Neutrophil (primary cell): ENCODE measurements around the gene ZNF804B.

ENCODE experiments used
- H3K27ac ChIP-seq: fragments of 200-600 bp; sonication (generic); 2 replicates; pipeline ENCODE4 v1.5.1; 2016; ENCODE audit warnings: mild to moderate bottlenecking, moderate library complexity
- H3K27me3 ChIP-seq: fragments of 200-600 bp; sonication (generic); 2 replicates; pipeline ENCODE4 v1.6.0; 2016; ENCODE audit warnings: mild to moderate bottlenecking
- H3K36me3 ChIP-seq: fragments of 200-600 bp; sonication (generic); 2 replicates; pipeline ENCODE4 v1.5.1; 2017
- H3K4me1 ChIP-seq, 2 experiments: fragments of 200-600 bp in 1 of 2; sonication (generic) in 1 of 2; 1 replicate in 1 of 2; 2 replicates in 1 of 2; pipeline versions ENCODE4 v1.5.1 to v1.6.1; 2013 to 2016; ENCODE audit warnings: low read depth in 1 of 2, low read length in 1 of 2, mild to moderate bottlenecking in 1 of 2, moderate library complexity in 1 of 2; ENCODE audit not compliant: control insufficient read depth in 1 of 2, insufficient read depth in 1 of 2
- H3K4me3 ChIP-seq, 2 experiments: fragments of 200-600 bp in 1 of 2; sonication (generic) in 1 of 2; 1 replicate in 1 of 2; 2 replicates in 1 of 2; pipeline ENCODE4 v1.5.1; 2013 to 2016; ENCODE audit warnings: low read depth in 1 of 2, low read length in 1 of 2, mild to moderate bottlenecking in 1 of 2, moderate library complexity in 1 of 2
- H3K9me3 ChIP-seq: fragments of 200-600 bp; sonication (generic); 2 replicates; pipeline ENCODE4 v1.5.1; 2016
- TF ChIP-seq, protein P1 (sequence below): fragments of 200-600 bp; sonication (generic); IDR thresholded peaks from 2 replicates; pipeline ENCODE4 v1.5.1; 2016; ENCODE audit warnings: antibody characterized with exemption

Gene ZNF804B

DNA sequence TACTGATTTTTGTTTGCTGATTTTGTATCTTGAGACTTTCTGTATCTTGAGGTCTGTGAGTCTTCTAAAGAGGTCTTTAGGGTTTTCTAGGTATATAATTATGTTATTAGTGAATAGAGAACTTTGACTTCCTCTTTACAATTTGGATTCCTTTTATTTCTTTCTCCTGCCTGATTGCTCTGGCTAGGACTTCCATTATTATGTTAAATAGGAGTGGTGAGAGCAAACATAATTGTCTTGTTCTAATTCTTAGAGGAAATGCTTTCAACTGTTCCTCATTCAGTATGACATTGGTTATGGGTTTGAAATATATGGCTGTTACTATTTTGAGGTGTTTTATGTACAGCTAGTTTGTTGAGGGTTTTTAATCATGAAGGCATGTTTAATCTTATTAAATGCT is 344.1 kb downstream of the ZNF804B start:
- no peaks in the 10 kb centered on the region for H3K4me1 ChIP-seq
- H3K27me3 ChIP-seq: no peaks in the 10 kb centered on the region
- H3K36me3 ChIP-seq: no peaks in the 10 kb centered on the region
- no peaks in the 10 kb centered on the region for H3K9me3 ChIP-seq
- TF ChIP-seq, protein P1, sequence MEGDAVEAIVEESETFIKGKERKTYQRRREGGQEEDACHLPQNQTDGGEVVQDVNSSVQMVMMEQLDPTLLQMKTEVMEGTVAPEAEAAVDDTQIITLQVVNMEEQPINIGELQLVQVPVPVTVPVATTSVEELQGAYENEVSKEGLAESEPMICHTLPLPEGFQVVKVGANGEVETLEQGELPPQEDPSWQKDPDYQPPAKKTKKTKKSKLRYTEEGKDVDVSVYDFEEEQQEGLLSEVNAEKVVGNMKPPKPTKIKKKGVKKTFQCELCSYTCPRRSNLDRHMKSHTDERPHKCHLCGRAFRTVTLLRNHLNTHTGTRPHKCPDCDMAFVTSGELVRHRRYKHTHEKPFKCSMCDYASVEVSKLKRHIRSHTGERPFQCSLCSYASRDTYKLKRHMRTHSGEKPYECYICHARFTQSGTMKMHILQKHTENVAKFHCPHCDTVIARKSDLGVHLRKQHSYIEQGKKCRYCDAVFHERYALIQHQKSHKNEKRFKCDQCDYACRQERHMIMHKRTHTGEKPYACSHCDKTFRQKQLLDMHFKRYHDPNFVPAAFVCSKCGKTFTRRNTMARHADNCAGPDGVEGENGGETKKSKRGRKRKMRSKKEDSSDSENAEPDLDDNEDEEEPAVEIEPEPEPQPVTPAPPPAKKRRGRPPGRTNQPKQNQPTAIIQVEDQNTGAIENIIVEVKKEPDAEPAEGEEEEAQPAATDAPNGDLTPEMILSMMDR: no peak
- H3K4me3 ChIP-seq: no peak overlapping the region
- no peak overlapping the region for H3K27ac ChIP-seq

DNA sequence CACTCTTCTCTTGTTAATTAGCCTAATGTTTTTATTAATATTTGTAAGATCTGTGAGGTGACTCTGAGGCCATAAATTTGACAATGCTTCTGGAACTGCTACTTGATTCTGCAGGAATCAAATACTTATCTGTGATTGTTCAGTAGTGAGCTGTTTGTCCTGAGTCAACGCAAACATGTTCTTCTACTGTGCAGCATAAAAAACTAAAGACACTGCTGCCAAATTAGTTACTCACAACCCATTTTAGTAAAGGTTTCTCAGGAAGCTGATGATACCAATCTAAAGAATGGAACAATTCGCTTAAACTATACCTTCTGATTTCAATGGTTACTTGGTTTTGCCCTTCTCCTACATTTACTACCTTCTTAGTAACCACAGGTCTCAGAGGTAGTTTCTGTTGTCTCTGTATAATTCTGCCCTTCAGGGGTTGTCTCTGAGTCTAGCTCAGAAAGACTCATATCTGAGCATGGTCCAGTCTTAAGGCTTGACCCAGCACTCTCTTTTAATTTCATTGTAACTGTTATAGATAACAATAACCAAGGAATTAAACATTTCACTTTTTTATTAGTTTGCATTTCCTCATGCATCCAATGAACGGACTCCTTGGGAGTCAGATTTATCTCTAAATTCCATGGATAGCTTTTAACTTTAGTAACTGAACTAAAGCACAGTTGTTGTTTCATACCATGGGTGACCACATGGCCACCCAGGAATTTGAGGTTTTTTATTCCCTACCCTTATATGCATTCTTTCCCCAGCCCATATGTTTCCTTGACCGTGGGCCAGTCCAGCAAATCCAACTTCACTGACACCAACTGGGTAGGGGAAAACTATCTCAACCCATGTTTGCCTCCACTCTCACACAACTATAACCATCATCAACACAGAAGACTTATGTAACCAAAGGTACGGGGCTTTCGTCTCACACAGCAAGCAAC is 345.5 kb downstream of the ZNF804B start:
- Histone ChIP-seq H3K36me3 (no peaks in the 10 kb centered on the region), H3K9me3 (no peaks in the 10 kb centered on the region), H3K27ac (no peak overlapping the region), H3K27me3 (no peaks in the 10 kb centered on the region), H3K4me3 (no peak overlapping the region), H3K4me1 (no peaks in the 10 kb centered on the region)
- TF ChIP-seq, protein P1: no peak

DNA sequence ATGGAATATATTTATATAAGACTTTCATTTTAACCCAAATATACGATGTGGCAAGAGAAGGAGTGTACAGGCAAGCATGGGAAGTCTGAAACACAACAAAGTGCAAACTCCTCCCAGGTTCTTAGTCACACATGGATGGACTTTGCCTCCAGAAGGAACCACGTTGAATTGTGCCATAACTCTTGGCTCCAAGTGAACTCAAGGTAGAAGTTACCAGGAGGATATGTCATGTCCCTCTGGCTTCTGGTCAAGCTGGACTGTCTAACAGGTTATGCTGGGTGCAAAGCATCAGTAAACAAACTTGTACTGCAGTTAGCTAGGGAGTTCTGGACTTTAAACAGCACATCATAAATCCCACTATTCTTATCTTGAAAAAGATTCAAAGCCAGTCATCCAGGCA is 364.4 kb downstream of the ZNF804B start:
- Histone ChIP-seq H3K9me3 (no peaks in the 10 kb centered on the region), H3K4me1 (no peaks in the 10 kb centered on the region), H3K27ac (no peak overlapping the region), H3K36me3 (no peaks in the 10 kb centered on the region), H3K4me3 (no peak overlapping the region), H3K27me3 (no peaks in the 10 kb centered on the region)
- TF ChIP-seq, protein P1: no peak

DNA sequence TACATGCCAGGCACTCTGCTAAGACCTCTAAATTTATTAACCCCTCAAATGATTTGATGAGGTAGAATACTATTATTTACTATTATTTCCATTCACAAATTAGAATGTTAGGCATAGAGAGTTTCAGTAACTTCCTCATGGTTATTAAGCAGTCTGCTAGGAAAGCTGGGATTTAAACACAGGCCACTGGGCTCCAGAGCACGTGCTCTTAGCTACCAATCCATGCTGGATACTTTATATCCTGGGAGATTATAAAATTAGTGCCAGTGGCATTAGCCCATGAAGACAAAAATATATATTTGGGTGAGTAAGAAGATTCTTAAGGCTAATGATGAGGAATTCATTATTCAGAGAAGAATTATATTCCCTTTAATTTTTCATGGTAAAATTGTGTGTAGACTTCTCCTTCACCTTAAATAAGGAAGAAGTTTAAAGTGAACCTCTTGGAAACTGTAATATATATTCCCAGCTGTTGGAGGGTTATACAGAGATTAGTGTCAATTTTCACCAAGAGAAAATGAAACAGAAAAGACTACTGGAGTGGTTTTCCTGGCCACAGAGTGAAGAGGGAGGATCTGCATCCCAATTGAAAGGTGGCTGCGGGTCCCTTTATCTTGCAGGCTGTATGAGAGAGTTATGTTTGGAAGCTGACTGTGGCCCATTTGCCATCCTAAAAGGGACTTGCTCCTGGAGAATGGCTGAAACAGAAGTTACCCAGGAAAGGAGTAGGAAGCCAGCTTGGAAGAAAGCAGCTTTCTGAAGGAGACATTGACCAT is 370.3 kb downstream of the ZNF804B start:
- Histone ChIP-seq H3K27me3 (no peaks in the 10 kb centered on the region), H3K4me1 (no peaks in the 10 kb centered on the region), H3K27ac (no peak overlapping the region), H3K36me3 (no peaks in the 10 kb centered on the region), H3K9me3 (no peaks in the 10 kb centered on the region), H3K4me3 (no peak overlapping the region)
- TF ChIP-seq, protein P1: no peak

DNA sequence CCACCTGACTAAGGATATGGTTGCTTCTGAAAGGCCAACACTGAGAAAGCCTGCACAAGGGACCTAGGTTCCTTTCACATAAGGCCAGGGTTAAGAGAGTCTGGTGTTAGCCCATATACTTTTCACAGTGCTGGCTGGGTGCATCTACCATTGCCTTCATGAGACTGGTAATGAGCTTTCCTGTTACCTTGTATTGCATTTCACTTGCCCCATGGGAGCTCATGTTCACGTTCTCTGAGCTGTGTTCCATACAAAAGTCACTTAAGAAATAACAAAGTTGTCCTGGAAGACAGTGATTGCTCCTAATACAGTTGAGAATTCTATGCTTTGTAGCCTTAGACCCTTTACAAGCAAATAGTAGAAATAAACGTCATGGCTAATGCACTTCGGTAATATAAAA is 373.9 kb downstream of the ZNF804B start:
- Histone ChIP-seq H3K4me3 (no peak overlapping the region), H3K27ac (no peak overlapping the region), H3K36me3 (no peaks in the 10 kb centered on the region), H3K4me1 (no peaks in the 10 kb centered on the region), H3K27me3 (no peaks in the 10 kb centered on the region), H3K9me3 (no peaks in the 10 kb centered on the region)
- TF ChIP-seq, protein P1: no peak
